PFSK-1 (cell line): ENCODE data around the gene ENC1.

ENCODE experiments used
- FOXP2 ChIP-seq: optimal IDR thresholded peaks from 2 replicates; pipeline ENCODE3; 2011; ENCODE audit warnings: borderline replicate concordance, control low read depth, inconsistent platforms; ENCODE audit not compliant: insufficient read depth; ENCODE audit errors: extremely low read length, extremely low read depth
- POLR2AphosphoS5 ChIP-seq: IDR thresholded peaks from 2 replicates; pipeline ENCODE4 v1.6.1; 2012; ENCODE audit warnings: low read depth, mild to moderate bottlenecking, control low read depth, low read length, moderate library complexity
- SIN3A ChIP-seq: IDR thresholded peaks from 2 replicates; pipeline ENCODE4 v1.6.1; 2012; ENCODE audit warnings: mild to moderate bottlenecking, low read length, moderate library complexity, borderline replicate concordance; ENCODE audit not compliant: insufficient read depth
- TAF1 ChIP-seq: IDR thresholded peaks from 2 replicates; pipeline ENCODE4 v1.6.1; 2012; ENCODE audit warnings: low read length, control low read depth, borderline replicate concordance; ENCODE audit not compliant: insufficient read depth
- TF ChIP-seq, protein P1 (sequence below), 2 experiments: IDR thresholded peaks; 2 replicates each; pipeline versions ENCODE4 v1.6.1 to v1.8.0; 2011 to 2012; ENCODE audit warnings: low read depth in 2 of 2, low read length in 2 of 2, control low read depth in 1 of 2, inconsistent platforms in 1 of 2, mild to moderate bottlenecking in 1 of 2, moderate library complexity in 1 of 2; ENCODE audit not compliant: insufficient read depth in 1 of 2

The ENC1 gene

DNA sequence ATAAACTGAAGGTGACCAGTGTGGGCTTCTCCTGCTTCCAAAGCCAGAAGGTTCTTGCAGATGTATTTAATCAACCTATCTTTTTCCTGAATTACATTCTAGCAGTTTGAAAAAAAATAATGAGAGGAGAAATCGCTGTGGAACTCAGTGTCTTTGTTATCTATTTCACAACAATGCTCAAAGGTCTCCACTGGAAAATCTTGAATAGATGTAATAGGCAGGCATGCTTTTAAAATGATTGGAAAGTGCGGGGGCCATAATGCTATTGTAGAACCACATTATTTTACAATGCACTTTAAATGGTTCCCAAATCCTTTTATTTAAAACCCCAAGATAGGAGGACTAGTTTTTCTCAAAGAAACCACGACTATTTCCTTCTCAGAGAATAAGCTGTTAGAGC is 23.3 kb downstream of the ENC1 start:
- no peak for TF ChIP-seq POLR2AphosphoS5
- TF ChIP-seq, protein P1, sequence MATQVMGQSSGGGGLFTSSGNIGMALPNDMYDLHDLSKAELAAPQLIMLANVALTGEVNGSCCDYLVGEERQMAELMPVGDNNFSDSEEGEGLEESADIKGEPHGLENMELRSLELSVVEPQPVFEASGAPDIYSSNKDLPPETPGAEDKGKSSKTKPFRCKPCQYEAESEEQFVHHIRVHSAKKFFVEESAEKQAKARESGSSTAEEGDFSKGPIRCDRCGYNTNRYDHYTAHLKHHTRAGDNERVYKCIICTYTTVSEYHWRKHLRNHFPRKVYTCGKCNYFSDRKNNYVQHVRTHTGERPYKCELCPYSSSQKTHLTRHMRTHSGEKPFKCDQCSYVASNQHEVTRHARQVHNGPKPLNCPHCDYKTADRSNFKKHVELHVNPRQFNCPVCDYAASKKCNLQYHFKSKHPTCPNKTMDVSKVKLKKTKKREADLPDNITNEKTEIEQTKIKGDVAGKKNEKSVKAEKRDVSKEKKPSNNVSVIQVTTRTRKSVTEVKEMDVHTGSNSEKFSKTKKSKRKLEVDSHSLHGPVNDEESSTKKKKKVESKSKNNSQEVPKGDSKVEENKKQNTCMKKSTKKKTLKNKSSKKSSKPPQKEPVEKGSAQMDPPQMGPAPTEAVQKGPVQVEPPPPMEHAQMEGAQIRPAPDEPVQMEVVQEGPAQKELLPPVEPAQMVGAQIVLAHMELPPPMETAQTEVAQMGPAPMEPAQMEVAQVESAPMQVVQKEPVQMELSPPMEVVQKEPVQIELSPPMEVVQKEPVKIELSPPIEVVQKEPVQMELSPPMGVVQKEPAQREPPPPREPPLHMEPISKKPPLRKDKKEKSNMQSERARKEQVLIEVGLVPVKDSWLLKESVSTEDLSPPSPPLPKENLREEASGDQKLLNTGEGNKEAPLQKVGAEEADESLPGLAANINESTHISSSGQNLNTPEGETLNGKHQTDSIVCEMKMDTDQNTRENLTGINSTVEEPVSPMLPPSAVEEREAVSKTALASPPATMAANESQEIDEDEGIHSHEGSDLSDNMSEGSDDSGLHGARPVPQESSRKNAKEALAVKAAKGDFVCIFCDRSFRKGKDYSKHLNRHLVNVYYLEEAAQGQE (IDR thresholded peaks at IDR 0.05; ENCODE audit: insufficient read depth in 1 of 2, low read depth in 2 of 2, low read length in 2 of 2), result no peak
- no peak for TF ChIP-seq FOXP2
- TF ChIP-seq SIN3A, result no peak
- no peak for TF ChIP-seq TAF1

DNA sequence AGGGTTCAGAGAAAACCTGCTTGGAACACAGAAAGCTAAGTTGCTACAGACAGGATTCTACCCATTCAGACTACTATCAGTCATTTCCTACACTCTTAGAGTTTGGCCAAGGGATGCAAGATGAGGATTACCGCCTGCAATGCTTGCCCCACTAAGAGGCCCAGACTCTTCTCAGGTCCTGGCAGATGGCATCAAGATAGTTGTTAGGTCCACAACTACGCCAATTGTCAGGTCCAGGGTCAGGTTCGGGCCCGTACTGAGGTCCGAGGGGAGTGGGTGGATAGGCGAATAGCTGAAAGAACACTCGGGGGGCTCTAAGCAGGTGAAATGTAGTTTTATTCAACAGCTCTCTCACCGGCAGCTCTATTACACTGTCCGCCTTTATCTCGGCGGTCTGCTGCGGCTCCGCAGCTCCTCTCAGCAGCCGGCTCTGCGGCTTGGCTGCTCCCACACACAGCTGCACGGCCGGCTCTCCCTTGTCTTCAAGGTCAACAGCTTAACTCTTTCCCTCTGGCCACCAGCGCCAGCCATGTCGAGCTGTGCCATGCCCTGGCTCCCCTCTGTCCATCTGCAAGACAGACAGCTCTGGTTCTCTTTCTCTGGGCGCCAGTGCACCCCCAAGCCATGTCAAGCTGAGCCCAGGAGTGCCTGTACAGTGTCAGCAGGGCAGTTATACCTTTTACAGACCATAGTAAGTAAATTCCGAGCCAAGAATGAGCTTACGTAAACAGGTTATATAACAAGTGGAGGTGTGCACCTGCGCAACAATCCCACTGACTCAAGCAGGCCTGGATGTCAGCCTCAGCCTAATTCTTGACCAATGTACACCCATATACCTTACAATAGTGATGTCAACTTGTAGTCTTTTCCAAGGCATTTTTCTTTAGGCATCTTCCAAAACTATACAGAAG is 24.0 kb downstream of the ENC1 start:
- TF ChIP-seq, protein P1 (IDR thresholded peaks at IDR 0.05; ENCODE audit: insufficient read depth in 1 of 2, low read depth in 2 of 2, low read length in 2 of 2), result no peak
- no peak for TF ChIP-seq FOXP2
- TF ChIP-seq TAF1, result no peak
- TF ChIP-seq POLR2AphosphoS5, result no peak
- TF ChIP-seq SIN3A, result no peak

DNA sequence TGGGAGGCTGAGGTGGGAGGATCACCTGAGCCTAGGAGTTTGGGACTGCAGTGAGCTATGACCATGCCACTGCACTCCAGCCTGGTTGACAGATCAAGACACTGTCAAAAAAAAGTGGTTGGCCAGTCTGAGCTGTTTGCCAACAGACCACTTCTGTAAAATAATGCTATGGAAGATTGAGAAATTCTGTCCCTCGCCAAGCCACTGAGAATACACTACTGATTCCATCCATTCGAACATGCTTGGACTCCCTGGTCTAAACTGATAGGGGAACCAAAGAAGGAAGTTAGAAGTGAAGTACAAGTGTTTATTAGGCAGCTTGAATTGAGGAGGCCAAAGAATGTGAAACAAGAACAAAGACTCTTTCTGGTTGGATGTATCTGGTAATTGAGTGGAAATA is 27.2 kb downstream of the ENC1 start:
- TF ChIP-seq FOXP2 (no peak), POLR2AphosphoS5 (no peak), TAF1 (no peak), SIN3A (no peak)
- TF ChIP-seq, protein P1 (IDR thresholded peaks at IDR 0.05; ENCODE audit: insufficient read depth in 1 of 2, low read depth in 2 of 2, low read length in 2 of 2), result no peak

DNA sequence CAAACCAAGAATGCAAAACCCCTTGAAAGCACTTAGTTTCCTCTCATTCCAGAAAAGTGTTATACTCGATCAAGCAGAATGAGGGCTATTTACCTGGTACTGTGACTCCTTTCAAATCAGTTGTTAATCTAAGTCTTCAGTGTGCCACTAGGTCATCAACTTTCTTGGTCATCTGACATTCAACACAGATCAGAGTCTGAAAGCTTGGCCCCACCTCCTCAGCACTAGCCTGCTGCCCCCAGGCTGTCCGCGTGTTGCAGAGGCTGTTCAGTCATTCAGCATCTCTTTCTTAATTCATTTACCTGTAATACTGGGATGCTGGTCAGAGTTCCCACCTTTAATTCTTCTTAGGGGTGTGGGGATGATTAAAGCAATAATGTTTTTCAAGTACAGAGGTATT is 28.5 kb downstream of the ENC1 start:
- TF ChIP-seq TAF1, result no peak
- TF ChIP-seq, protein P1 (IDR thresholded peaks at IDR 0.05; ENCODE audit: insufficient read depth in 1 of 2, low read depth in 2 of 2, low read length in 2 of 2), result no peak
- TF ChIP-seq POLR2AphosphoS5, result no peak
- no peak for TF ChIP-seq SIN3A
- TF ChIP-seq FOXP2, result no peak
